GM12801 (cell line): ENCODE measurements around the gene DSCAML1.

Experiments
- CTCF ChIP-seq: IDR thresholded peaks from one replicate; pipeline ENCODE4 v1.5.1; 2011; ENCODE audit warnings: control low read depth; ENCODE audit not compliant: insufficient read length; ENCODE audit errors: extremely low read depth

DSCAML1 gene

GRCh38 chr11:117492578-117493251 lies 304.3 kb downstream of the DSCAML1 start:
- no peak for TF ChIP-seq CTCF

DNA sequence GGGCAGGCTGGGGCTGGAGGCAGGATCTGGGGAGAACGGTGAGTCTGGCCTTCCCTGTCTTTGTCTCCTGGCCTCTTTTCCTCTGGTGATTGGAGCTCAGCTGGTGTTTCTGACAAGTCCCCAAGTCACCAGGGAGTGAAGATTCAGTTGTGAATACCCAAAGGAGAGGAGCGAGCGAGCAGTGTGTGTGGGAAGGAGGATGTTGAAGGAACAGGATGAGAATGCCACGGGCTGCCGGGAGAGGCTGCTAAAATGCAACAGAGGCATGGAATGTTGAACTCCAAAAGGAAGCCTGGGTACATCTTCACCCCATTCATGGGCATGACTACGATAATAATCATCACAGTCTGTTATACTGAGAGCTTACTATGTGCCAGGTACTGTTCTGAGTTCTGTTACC lies 306.1 kb downstream of the DSCAML1 start:
- TF ChIP-seq CTCF = no peak

GRCh38 chr11:117489999-117490679 lies 306.9 kb downstream of the DSCAML1 start:
- TF ChIP-seq CTCF = no peak

DNA sequence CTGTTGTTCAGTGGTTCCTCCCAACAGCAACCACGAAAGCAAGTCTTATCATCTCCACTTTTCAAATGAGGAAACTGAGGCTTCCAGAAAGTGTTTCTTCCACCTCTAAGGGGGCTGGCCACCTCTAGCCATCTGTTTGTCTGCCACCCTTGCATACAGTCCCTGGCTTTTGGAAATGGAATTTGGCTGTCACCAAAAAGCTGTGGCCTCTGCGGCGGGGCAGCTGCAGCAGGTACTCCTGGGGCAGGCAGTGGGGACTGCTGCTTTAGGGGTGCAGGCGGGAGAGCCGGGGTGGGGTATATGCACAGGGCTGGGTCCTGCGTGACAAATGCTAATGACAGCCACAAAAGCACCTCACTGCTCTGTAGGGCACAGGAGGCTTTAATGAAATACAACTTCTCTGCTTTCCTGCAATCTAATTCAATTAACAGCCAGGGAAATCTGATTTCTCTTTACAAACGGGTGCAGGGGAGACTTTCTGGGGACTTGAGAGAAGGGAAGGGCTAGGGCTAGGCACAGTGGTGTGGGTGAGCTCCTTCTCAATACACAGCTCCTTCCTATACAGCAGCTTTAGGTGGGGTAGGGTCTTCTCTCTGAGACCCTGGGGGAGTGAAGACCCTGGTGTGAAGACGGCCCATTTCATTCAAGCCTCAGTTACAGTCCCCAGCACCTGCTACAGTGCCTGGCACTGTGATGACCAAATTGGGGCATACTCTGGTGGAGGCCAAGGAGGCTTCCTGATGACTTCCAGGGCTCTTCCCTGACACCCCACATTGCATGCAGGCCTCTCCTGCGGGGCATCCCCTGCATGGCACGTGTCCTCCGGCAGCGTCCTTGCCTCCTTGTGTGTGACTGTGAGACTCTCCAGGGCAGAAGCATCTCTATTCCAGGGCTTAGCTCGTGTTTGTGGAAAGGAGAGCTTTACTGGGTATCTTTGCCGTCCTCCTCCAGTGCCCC lies 307.7 kb downstream of the DSCAML1 start:
- TF ChIP-seq CTCF = no peak

DNA sequence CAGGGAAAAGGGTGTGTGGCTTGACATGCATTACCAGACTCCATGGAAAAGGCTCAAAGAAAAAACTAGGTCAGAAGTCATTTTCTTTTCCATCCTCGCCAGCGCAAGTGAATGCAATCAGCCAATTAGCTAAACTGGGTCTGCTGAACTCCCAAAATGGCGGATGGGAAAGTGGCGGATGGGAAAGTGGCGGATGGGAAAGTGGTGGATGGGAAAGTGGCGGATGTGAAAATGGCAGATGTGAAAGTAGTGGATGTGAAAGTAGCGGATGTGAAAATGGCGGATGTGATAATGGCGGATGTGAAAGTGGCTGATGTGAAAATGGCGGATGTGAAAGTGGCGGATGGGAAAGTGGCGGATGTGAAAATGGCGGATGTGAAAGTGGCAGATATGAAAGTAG lies 311.0 kb downstream of the DSCAML1 start:
- TF ChIP-seq CTCF = no peak

GRCh38 chr11:117484156-117484555 lies 312.9 kb downstream of the DSCAML1 start:
- no peak for TF ChIP-seq CTCF

- TF ChIP-seq CTCF = no peak
Observed at GRCh38 chr11:117483372-117483771, 313.6 kb downstream of the DSCAML1 start.
